Activated CD4-positive, alpha-beta memory T cell treated with anti-CD3 and anti-CD28 coated beads for 36 hours (primary cell): ENCODE results near the gene D2HGDH. TPM values are rescaled to one million over a fixed set of nuclear protein-coding genes. Genes with fewer than 3 reads are reported as not detected.

ENCODE experiments used
- CTCF ChIA-PET: fragments of 350-600 bp; sonication (Branson Sonifier 250); formaldehyde crosslinking; loops from one replicate; lab custom pipeline; 2021; ENCODE audit warnings: antibody characterized with exemption, inconsistent platforms; lab: Charles Lee
- POLR2A ChIA-PET: fragments of 350-600 bp; sonication (Branson Sonifier 250); formaldehyde crosslinking; loops from one replicate; lab custom pipeline; 2021; ENCODE audit warnings: antibody characterized with exemption; lab: Charles Lee
- DNase-seq: peaks from one replicate; pipeline ENCODE4 v3.0.0-alpha.2; 2020
- H3K27ac Mint-ChIP-seq: one replicate; pipeline ENCODE4 v1.8.0; 2021; ENCODE audit warnings: mixed read lengths
- H3K27me3 Mint-ChIP-seq: one replicate; pipeline ENCODE4 v1.8.0; 2021; ENCODE audit warnings: mixed read lengths
- H3K36me3 Mint-ChIP-seq: one replicate; pipeline ENCODE4 v1.8.0; 2021; ENCODE audit warnings: mixed read lengths
- H3K4me1 Mint-ChIP-seq: one replicate; pipeline ENCODE4 v1.8.0; 2021; ENCODE audit warnings: low read depth, mixed read lengths
- H3K4me3 Mint-ChIP-seq: one replicate; pipeline ENCODE4 v1.8.0; 2021; ENCODE audit warnings: mild to moderate bottlenecking, mixed read lengths
- H3K9me3 Mint-ChIP-seq: one replicate; pipeline ENCODE4 v1.8.0; 2021; ENCODE audit warnings: mixed read lengths
- intact Hi-C: fragments of 100-400 bp; cut with micrococcal nuclease; formaldehyde crosslinking; loops from one replicate; pipeline ENCODE4 v1.15.1; 2023
- total RNA-seq, 2 experiments: library from RNA; stranded (reverse); gene quantifications; one replicate each; pipeline ENCODE4 v1.2.3, GENCODE V29; 2021

D2HGDH gene
- total RNA-seq, 2 experiments from 2014 or later = 27.5 to 28.2 TPM

DNA sequence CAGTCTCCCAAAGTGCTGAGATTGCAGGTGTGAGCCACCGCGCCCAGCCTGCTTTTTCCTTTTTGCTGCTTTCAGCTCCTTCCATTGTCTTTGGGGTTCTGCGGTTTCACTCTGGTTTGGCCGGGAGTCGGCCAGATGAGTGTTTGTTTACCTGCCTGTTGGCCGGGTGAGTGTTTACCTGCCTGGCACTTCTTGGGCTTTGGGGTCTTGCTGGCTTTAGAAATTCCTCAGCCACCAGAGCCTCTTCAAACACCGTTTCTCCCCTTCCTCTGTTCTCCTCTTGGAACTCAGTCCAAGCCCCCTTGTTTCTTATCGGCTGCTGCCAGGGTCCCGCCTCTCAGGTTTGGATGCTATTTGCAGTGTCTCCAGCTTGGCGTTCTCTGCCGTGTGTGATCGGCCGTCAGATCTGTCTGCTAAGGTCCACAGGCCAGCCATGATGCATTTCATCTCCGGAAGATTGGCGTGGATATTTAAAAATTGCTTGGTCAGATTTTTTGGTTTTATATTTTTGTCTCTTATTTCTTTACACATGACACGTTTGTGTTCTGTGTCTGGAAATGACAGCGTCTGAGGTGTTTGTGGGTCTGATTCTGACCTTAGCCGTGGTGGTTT is 28.0 kb downstream of the D2HGDH start:
- H3K27ac Mint-ChIP-seq = peak overlapping the region; percentile 89
- intact Hi-C loops = loop anchor here (2.0 to 5.0 kb wide), 4 partner anchors 22 to 100 kb away; no protein-coding TSS in a partner anchor
- CTCF ChIA-PET = interaction anchor here (0.8 to 1.9 kb wide), 7 partner anchors 22 to 116 kb away, joined by 3 to 10 read pairs (median 5); partner anchors contain the start of genes D2HGDH and DTYMK
- H3K27me3 Mint-ChIP-seq = no peaks in the 10 kb centered on the region
- H3K4me3 Mint-ChIP-seq = peak overlapping the region; percentile 44
- peaks cover 5% of the 10 kb centered on the region for H3K9me3 Mint-ChIP-seq
- POLR2A ChIA-PET = interaction anchor here (1.0 to 2.5 kb wide), 8 partner anchors 9 to 448 kb away, joined by 3 to 13 read pairs (median 7); partner anchors contain the start of genes D2HGDH, HDLBP and PDCD1
- H3K36me3 Mint-ChIP-seq = peaks cover 20% of the 10 kb centered on the region
- peak; percentile 45 for DNase-seq
- H3K4me1 Mint-ChIP-seq = peaks cover 39% of the 10 kb centered on the region

DNA sequence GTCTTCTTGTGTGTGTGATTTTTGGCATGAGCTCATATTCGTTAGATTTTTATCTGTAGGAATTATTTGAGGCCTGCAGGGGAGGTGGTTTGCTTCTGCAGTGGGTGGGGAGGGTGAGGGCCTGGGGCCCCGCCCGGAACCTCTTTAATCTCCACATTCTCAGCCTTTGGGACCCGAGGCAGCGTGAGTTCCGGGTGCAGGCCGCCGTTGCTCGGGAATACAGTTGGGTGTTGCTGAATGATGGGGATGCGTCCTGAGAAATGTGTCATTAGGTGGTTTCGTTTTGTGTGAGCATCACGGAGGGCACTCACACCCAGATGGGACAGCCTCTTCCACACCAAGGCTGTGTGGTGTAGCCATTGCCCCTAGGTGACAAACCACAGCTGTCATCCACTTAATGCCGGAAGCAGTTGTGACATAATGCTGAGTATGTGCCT is 28.5 kb downstream of the D2HGDH start:
- H3K36me3 Mint-ChIP-seq = peaks cover 18% of the 10 kb centered on the region
- peaks cover 5% of the 10 kb centered on the region for H3K9me3 Mint-ChIP-seq
- H3K27me3 Mint-ChIP-seq = no peaks in the 10 kb centered on the region

DNA sequence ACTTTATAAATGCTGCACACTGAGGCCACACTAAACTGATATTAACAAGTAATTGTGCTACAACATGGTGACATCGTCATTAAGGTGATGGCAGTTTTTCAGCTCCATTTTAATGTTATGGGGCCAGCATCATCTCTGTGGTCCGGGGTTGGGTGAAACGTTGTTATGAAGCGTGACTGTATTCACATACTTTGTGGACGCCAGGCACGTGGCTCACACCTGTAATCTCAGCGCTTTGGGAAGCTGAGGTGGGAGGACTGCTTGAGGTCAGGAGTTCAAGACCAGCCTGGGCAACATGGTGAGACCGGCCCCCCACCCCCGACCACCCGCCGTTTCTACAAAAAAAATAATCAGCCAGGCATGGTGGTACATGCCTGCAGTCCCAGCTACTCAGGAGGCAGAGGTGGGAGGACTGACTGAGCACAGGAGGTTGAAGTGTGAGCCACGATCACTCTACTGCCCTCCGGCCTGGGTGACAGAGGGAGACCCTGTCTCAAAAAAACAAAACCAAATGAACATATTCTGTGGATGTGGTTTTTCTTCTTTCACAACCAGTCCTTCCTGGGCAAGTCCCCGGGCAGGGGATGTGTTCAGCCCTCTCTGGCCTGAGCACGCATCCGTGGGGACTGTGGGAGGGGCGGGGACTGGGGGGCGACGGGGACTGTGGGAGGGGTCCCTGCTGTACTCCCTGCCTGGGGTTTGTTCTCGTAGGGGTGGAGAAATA is 29.3 kb downstream of the D2HGDH start:
- Mint-ChIP-seq H3K27me3 (no peaks in the 10 kb centered on the region), H3K27ac (peak overlapping the region; percentile 89), H3K4me3 (peak overlapping the region; percentile 44), H3K4me1 (peaks cover 36% of the 10 kb centered on the region), H3K9me3 (peaks cover 5% of the 10 kb centered on the region), H3K36me3 (peaks cover 17% of the 10 kb centered on the region)
- ChIA-PET POLR2A (interaction anchor here (0.8 to 2.5 kb wide), 8 partner anchors 8 to 449 kb away, joined by 3 to 13 read pairs (median 6); partner anchors contain the start of genes D2HGDH and HDLBP), CTCF (interaction anchor here (0.7 to 1.9 kb wide), 7 partner anchors 23 to 115 kb away, joined by 3 to 10 read pairs (median 5); partner anchors contain the start of gene D2HGDH)
- DNase-seq = peak; percentile 32
- intact Hi-C loops = loop anchor here (2.0 to 5.0 kb wide), 4 partner anchors 23 to 99 kb away; no protein-coding TSS in a partner anchor

More for the DNA sequence above, 28.5 kb downstream of the D2HGDH start:
- DNase-seq = peak; percentile 85
- ChIA-PET POLR2A (interaction anchor here (1.0 to 2.5 kb wide), 7 partner anchors 9 to 448 kb away, joined by 3 to 13 read pairs (median 6); partner anchors contain the start of genes D2HGDH and HDLBP), CTCF (interaction anchor here (1.2 to 1.9 kb wide), 6 partner anchors 23 to 116 kb away, joined by 3 to 10 read pairs (median 5); partner anchors contain the start of genes D2HGDH and DTYMK)
- intact Hi-C loops = loop anchor here (2.0 to 5.0 kb wide), 4 partner anchors 22 to 99 kb away; no protein-coding TSS in a partner anchor
- peaks cover 38% of the 10 kb centered on the region for H3K4me1 Mint-ChIP-seq
- peak overlapping the region; percentile 89 for H3K27ac Mint-ChIP-seq
- H3K4me3 Mint-ChIP-seq = peak overlapping the region; percentile 44

DNA sequence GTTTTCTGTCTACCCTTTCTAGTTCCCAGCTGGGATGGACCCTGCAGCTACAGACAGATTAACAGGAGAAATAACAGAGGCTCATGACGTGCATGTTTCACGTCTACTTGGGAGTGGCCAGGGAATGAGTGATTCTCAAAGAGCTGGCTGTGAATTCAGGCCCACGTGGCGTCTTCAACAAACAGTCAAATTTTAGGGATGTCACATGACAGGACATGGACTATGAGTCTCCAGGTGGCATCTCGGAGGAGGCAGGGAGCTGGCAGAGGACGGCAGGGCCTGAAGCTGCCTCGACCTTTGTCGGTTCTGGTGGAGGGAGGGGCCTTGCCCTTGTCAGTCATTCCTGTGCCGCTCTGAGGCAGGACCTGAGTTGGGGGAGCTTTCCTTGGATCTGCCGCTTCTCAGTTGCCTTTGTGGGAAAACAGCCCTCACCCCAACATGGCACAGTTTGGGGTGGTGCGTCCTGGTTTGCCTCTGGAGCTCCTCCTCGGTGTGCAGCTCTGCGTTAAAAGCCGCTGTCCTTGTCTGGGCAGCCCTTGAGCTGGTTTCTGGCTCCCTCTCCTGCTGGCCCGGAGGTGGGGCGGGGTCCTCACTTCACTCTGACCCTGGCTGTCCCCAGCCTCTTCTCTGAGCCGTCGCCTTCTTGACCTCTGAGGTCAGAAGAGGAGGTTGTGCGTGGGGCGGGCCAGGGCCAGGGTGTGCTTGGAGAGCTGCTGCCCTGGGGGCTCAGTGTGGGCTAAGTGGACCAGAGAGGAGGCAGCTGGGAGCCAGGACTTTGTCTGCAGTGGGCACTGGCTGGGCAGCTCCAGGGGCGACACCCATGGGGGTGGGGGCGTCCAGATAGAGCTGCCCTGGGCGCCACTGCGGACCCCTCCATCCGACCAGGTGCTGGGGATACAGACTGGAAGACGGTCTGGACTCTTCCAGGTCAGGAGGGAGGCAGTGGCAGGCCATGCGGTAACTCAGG is 30.1 kb downstream of the D2HGDH start:
- Mint-ChIP-seq H3K9me3 (peaks cover 5% of the 10 kb centered on the region), H3K27ac (peak overlapping the region; percentile 49), H3K4me3 (no peak overlapping the region), H3K36me3 (peaks cover 11% of the 10 kb centered on the region), H3K4me1 (peaks cover 29% of the 10 kb centered on the region), H3K27me3 (no peaks in the 10 kb centered on the region)
- intact Hi-C loops = loop anchor here (5.0 kb wide), 1 partner anchor 98 kb away; no protein-coding TSS in a partner anchor
- DNase-seq = no peak
- ChIA-PET POLR2A (interaction anchor here (0.8 to 2.5 kb wide), 4 partner anchors 24 to 95 kb away, joined by 3 to 13 read pairs (median 7); partner anchors contain the start of gene D2HGDH), CTCF (interaction anchor here (1.4 kb wide), 1 partner anchor 39 kb away, joined by 4 read pairs; no protein-coding TSS in a partner anchor)

DNA sequence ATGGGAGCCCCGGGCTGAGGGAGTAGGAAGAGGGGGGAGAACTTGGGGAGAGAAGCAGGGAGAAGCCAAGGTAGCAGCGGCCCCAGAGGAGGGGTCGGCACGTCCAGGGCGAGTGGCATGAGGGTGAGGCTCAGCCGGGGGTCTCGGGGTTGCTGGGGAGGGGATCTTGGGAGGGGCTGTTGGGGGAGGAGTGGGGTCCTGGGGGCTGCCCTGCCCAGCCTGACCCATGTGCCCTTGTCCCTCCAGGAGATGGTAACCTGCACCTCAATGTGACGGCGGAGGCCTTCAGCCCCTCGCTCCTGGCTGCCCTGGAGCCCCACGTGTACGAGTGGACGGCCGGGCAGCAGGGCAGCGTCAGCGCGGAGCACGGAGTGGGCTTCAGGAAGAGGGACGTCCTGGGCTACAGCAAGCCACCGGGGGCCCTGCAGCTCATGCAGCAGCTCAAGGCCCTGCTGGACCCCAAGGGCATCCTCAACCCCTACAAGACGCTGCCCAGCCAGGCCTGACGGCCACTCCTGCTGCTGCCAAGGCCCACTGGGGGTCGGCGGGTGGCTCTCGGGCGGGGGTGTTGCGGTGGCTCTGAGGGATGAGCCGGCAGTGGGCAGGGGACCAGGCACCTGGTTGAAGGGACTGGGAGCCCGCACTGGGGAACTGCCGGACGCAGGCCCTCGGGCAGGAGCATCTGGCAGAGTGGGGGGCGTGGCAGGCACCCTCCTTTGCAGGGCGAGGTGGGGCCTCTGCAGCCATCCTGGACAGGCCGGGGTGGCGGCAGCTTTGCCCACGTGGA is 33.2 kb downstream of the D2HGDH start:
- Mint-ChIP-seq H3K4me1 (peaks cover 23% of the 10 kb centered on the region), H3K36me3 (peaks cover 1% of the 10 kb centered on the region), H3K9me3 (no peaks in the 10 kb centered on the region), H3K27ac (no peak overlapping the region), H3K27me3 (no peaks in the 10 kb centered on the region), H3K4me3 (no peak overlapping the region)
- POLR2A ChIA-PET = no interaction called here
- CTCF ChIA-PET = no interaction called here
- intact Hi-C loops = no loop called here
- no peak for DNase-seq

DNA sequence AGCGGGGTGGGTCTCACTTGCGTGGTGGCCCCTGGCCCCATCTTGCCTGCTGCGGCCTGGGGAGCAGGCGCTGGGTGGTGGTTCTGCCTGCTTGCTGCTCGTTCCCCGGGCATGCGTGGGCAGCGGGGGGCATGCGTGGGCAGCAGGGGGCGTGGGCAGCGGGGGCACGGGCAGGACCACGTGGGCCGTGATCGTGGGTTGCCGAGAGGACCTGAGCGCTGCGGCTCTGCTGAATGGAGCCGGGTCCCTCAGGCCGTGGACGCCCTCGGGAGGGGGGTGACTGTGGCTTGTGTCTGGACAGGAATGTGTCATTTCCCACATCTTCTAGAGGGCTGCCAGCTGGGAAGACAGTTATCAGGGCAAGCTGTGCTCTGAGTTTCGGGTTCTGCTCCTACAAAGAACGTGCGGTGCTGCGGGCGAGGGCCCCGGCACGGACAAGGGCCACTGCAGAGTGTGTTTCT is 33.9 kb downstream of the D2HGDH start:
- POLR2A ChIA-PET = interaction anchor here (0.6 to 1.1 kb wide), 2 partner anchors 17 to 37 kb away, joined by 3 read pairs; no protein-coding TSS in a partner anchor
- no peaks in the 10 kb centered on the region for H3K27me3 Mint-ChIP-seq
- H3K9me3 Mint-ChIP-seq = no peaks in the 10 kb centered on the region
- CTCF ChIA-PET = no interaction called here
- H3K27ac Mint-ChIP-seq = no peak overlapping the region
- DNase-seq = no peak
- H3K4me3 Mint-ChIP-seq = no peak overlapping the region
- H3K36me3 Mint-ChIP-seq = peaks cover under 1% of the 10 kb centered on the region
- intact Hi-C loops = no loop called here
- peaks cover 16% of the 10 kb centered on the region for H3K4me1 Mint-ChIP-seq

DNA sequence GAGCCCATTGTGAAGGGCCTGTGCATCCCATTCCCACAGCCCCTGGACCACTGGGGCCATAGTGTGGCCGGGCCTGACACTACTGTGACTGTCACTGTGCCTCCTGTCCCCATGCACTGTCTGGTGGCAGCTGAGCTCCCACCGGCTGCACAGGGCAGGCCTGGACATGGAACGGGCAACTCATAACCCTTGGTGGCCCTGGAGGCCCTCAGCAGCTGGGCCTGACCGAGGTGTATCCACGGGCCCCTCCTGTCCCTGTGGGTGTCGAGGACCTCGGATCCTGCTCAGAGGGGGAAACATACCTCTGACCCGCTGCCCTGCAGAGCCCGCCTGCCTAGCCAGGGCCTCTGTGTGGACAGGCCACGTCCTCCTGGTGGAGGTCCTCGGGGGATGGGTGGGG is 34.4 kb downstream of the D2HGDH start:
- H3K27me3 Mint-ChIP-seq = no peaks in the 10 kb centered on the region
- ChIA-PET POLR2A (interaction anchor here (0.6 to 1.1 kb wide), 2 partner anchors 17 to 36 kb away, joined by 3 read pairs; no protein-coding TSS in a partner anchor), CTCF (no interaction called here)
- no peak overlapping the region for H3K27ac Mint-ChIP-seq
- intact Hi-C loops = no loop called here
- H3K4me3 Mint-ChIP-seq = no peak overlapping the region
- no peaks in the 10 kb centered on the region for H3K9me3 Mint-ChIP-seq
- H3K36me3 Mint-ChIP-seq = no peaks in the 10 kb centered on the region
- peaks cover 11% of the 10 kb centered on the region for H3K4me1 Mint-ChIP-seq
- DNase-seq = no peak

DNA sequence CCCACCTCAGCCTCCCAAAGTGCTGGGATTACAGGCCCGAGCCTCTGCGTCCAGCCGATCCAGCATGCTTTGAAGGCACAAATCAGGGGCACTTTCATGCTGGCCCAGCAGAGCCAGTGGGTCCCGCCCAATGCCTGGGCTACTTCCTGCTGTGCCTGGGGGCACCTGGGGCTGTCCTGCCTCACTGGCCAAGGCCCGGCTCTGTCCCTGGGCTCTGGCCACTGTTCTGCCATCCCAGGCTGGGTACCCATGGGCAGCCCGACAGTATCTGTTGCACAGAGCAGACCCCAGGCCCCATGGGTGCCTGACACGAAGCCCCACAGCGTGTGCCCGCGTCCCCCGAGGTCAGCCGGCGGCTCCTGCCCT is 35.4 kb downstream of the D2HGDH start:
- no peak overlapping the region for H3K27ac Mint-ChIP-seq
- H3K4me3 Mint-ChIP-seq = no peak overlapping the region
- H3K27me3 Mint-ChIP-seq = no peaks in the 10 kb centered on the region
- intact Hi-C loops = no loop called here
- ChIA-PET POLR2A (no interaction called here), CTCF (no interaction called here)
- no peak for DNase-seq
- H3K9me3 Mint-ChIP-seq = no peaks in the 10 kb centered on the region
- peaks cover 6% of the 10 kb centered on the region for H3K4me1 Mint-ChIP-seq
- H3K36me3 Mint-ChIP-seq = no peaks in the 10 kb centered on the region

DNA sequence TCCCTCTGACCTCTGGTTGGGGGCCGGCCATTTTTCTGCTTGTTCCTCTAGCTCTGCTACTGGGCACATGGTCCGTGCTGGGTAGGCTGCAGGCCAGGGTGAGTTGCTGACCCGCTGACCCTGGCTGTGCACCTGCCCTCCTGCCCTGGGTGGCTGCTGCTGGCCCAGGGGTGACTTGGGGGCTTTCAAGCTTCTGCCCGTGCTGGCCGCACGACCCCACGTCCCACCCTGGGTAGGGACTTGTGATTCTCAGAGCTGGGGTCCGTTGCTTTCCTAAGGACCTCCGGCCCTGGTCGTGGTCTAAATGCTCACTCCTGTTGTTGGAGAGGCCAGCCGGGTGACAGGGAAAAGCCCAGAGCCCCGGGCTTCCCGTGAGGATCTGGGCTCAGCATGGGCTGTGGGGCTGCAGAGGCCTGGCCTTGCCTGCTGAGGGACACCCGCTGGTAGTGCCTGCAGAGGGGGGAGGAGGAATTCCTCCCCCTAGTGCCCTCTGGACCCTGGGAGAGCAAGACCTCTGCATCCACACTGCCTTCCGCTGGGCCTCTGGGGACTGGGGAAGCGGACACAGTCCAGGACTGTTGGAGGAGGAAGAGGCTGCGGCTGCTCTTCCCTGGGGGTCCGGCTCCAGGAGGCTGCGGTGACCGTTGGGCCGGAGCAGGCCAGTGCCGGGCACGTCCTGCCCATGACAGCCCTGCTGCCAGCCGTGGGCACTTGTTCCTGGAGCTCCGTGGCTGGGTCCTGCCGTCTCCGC is 35.9 kb downstream of the D2HGDH start:
- Mint-ChIP-seq H3K9me3 (no peaks in the 10 kb centered on the region), H3K4me3 (no peak overlapping the region), H3K4me1 (peaks cover 6% of the 10 kb centered on the region), H3K27me3 (no peaks in the 10 kb centered on the region), H3K27ac (no peak overlapping the region), H3K36me3 (no peaks in the 10 kb centered on the region)
- intact Hi-C loops = no loop called here
- CTCF ChIA-PET = no interaction called here
- DNase-seq = no peak
- POLR2A ChIA-PET = no interaction called here

DNA sequence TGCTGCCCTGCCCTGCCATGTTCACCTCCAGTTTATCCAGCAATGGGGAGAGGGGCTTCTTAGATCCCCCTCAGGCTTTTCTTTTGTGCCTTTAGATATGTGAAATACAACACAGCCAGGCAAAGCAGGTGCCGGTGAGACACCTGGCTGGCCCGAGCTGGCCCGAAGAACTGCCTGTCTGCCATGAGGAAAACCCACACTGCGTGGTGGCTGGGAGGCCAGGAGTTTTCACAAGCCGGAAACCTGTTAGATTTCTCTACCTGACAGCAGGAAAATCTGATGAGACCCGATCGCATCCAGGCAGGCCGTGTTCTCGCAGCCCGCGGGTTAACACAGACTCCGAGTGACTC is 36.5 kb downstream of the D2HGDH start:
- Mint-ChIP-seq H3K27ac (no peak overlapping the region), H3K4me1 (peaks cover 6% of the 10 kb centered on the region), H3K9me3 (no peaks in the 10 kb centered on the region), H3K27me3 (no peaks in the 10 kb centered on the region), H3K4me3 (no peak overlapping the region), H3K36me3 (no peaks in the 10 kb centered on the region)
- no peak for DNase-seq
- ChIA-PET POLR2A (interaction anchor here (0.8 to 1.0 kb wide), 2 partner anchors 8 to 31 kb away, joined by 3 read pairs; no protein-coding TSS in a partner anchor), CTCF (no interaction called here)
- intact Hi-C loops = no loop called here
